ENCODE data around the gene DPP7. TPM values are rescaled to one million over a fixed set of nuclear protein-coding genes. Genes with fewer than 3 reads are reported as not detected.

Gene DPP7
- total RNA-seq, 1 donor from 2014 or later = 86.7 TPM

- Mint-ChIP-seq H3K27me3 (peaks cover 9% of the 10 kb centered on the region), H3K36me3 (no peaks in the 10 kb centered on the region), H3K4me3 (peak overlapping the region; percentile 92), H3K4me1 (ENCODE audit: unreplicated experiment) (peaks cover 8% of the 10 kb centered on the region), H3K9me3 (no peaks in the 10 kb centered on the region), H3K27ac (peak overlapping the region; percentile 35)
- no peak for DNase-seq (ENCODE audit: extremely low spot score, unreplicated experiment)
- TF ChIP-seq CTCF (conservative IDR thresholded peaks at IDR 0.05) = no peak
These were observed 27.1 kb downstream of the DPP7 start for GRCh38 chr9:137087409-137087925.

DNA sequence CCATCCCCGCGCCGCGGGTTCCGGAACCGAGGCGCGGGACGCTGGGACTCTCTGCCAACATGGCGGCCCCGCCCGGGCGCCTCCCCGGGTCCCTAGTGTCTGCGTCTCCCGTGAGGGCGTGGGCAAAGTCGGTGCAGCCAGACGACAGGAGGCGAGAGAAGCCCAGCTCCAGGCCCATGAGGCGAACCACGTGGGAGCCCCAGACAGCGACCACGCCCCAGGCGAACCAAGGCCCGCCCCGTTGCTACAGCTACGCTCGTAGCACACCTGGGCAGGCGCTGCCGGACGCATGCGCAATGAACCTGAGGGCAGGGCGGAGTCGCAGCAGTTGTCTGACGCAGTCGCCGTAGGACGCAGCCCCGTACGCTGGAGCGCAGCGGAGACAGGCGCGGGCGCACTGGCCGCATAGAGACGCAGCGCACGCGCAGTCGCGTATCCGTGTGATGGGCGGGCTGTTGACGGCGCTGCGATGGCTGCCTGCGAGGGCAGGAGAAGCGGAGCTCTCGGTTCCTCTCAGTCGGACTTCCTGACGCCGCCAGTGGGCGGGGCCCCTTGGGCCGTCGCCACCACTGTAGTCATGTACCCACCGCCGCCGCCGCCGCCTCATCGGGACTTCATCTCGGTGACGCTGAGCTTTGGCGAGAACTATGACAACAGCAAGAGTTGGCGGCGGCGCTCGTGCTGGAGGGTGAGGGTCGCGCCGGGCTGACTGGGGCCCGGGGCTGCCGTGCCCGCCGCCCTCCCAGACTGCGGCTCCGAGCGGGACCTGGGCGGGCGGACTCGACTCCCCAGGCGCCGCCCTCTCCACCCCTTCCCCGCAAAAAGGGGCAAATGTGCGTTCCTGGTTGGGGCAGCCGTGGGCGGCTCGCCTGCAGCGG is 27.8 kb downstream of the DPP7 start, which contains the start of gene MAN1B1:
TSS of gene MAN1B1 (plus strand) at position 455 of the 878 bp plus-strand sequence. CDS start at position 470, 15 bp downstream.
- no peak for TF ChIP-seq CTCF (conservative IDR thresholded peaks at IDR 0.05)
- H3K4me1 Mint-ChIP-seq (ENCODE audit: unreplicated experiment) = peaks cover 8% of the 10 kb centered on the region

DNA sequence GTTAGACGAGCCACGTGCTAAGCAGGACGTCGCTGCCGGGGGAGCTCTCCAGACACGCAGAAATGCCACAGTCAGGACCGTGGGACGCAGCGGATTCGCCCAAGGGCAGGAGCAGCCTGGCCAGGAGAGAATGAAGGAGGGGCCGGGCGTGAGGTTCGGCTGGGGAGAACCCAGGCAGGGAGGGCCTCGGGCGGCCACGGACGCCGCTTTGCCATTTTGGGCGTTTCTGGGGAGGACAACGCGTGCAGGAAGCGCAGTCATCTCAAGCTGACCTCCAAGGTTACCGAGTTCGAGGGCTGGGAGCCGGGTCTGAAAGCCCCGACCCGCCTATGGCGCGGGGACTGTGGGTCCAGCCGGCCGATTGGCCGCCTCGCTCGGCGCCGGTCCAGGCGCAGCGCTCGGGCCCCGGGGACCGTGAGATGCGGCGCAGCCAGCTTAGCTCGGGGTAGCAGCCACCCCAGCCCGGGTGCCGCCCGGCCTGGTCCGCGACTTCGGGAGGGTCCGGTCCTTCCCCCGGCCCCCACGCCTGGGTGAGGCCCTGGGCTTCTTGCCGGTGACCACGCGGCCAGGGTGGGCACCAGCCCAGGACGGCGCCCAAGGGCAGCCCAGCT is 28.5 kb downstream of the DPP7 start:
- H3K9me3 Mint-ChIP-seq = no peaks in the 10 kb centered on the region
- no peaks in the 10 kb centered on the region for H3K36me3 Mint-ChIP-seq
- H3K4me1 Mint-ChIP-seq (ENCODE audit: unreplicated experiment) = peaks cover 8% of the 10 kb centered on the region
- no peak for DNase-seq (ENCODE audit: extremely low spot score, unreplicated experiment)
- TF ChIP-seq CTCF (conservative IDR thresholded peaks at IDR 0.05) = no peak
- H3K27me3 Mint-ChIP-seq = peaks cover 17% of the 10 kb centered on the region
- H3K4me3 Mint-ChIP-seq = peak overlapping the region; percentile 92
- H3K27ac Mint-ChIP-seq = peak overlapping the region; percentile 93

More for the DNA sequence above, 27.8 kb downstream of the DPP7 start, which contains the start of gene MAN1B1:
- Mint-ChIP-seq H3K4me3 (peak within 1 kb of the TSS; percentile 92), H3K27ac (peak within 1 kb of the TSS; percentile 93), H3K27me3 (peaks cover 12% of the 10 kb centered on the region), H3K36me3 (no peaks in the 10 kb centered on the region), H3K9me3 (no peaks in the 10 kb centered on the region)
- peak; percentile 99 for DNase-seq (ENCODE audit: extremely low spot score, unreplicated experiment)

- H3K27ac Mint-ChIP-seq = no peak overlapping the region
- H3K9me3 Mint-ChIP-seq = no peaks in the 10 kb centered on the region
- H3K27me3 Mint-ChIP-seq = peaks cover 24% of the 10 kb centered on the region
- DNase-seq (ENCODE audit: extremely low spot score, unreplicated experiment) = no peak
- no peak overlapping the region for H3K4me3 Mint-ChIP-seq
- no peak for TF ChIP-seq CTCF (conservative IDR thresholded peaks at IDR 0.05)
- H3K4me1 Mint-ChIP-seq (ENCODE audit: unreplicated experiment) = peaks cover 8% of the 10 kb centered on the region
- no peaks in the 10 kb centered on the region for H3K36me3 Mint-ChIP-seq
These were observed 30.0 kb downstream of the DPP7 start for GRCh38 chr9:137084526-137084925.

DNA sequence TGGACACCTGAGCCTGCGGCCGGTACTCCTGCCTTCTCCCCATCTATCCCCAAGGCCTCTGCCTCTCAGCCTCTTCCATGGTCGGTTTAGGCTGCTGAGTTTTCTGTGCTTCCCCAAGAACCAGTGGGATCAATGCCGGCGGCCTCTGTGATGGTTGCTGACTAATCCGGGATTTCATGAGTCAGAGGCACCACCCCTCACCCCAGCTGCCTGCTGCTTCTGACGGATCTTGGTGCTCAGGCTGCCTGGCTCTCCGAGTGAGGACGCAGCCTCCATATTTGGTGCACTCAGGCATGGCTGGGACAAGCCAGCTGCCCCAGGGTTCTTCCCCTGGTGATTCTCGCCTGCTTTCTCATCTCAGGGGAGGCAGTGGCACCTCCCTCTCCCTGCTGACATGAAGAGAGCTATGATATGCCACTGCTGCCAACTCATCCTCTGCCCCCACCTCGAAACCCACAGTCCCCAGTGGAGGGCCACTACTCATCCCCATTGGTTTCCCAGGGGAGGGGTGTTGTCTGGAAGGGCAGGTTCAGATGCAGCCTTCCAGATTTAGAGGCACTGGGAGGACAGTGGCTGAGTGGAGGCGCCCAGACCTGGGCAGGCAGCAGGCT is 31.0 kb downstream of the DPP7 start:
- H3K27me3 Mint-ChIP-seq = peaks cover 33% of the 10 kb centered on the region
- DNase-seq (ENCODE audit: extremely low spot score, unreplicated experiment) = no peak
- H3K27ac Mint-ChIP-seq = no peak overlapping the region
- H3K4me3 Mint-ChIP-seq = peak overlapping the region; percentile 28
- no peak for TF ChIP-seq CTCF (conservative IDR thresholded peaks at IDR 0.05)
- no peaks in the 10 kb centered on the region for H3K9me3 Mint-ChIP-seq
- peaks cover 8% of the 10 kb centered on the region for H3K4me1 Mint-ChIP-seq (ENCODE audit: unreplicated experiment)
- H3K36me3 Mint-ChIP-seq = no peaks in the 10 kb centered on the region
